Neural progenitor cell (in vitro differentiated cells): Measurements from ENCODE around the gene AGPS.

Experiments
- EZH2phosphoT487 ChIP-seq: fragments of 200-600 bp; sonication (generic); IDR thresholded peaks from 2 replicates; pipeline ENCODE4 v1.6.1; 2017; ENCODE audit warnings: antibody characterized with exemption
- TF ChIP-seq, protein P1 (sequence below): fragments of 200-600 bp; sonication (generic); IDR thresholded peaks from 2 replicates; pipeline ENCODE4 v1.5.1; 2017; ENCODE audit warnings: antibody characterized with exemption, mild to moderate bottlenecking

DNA sequence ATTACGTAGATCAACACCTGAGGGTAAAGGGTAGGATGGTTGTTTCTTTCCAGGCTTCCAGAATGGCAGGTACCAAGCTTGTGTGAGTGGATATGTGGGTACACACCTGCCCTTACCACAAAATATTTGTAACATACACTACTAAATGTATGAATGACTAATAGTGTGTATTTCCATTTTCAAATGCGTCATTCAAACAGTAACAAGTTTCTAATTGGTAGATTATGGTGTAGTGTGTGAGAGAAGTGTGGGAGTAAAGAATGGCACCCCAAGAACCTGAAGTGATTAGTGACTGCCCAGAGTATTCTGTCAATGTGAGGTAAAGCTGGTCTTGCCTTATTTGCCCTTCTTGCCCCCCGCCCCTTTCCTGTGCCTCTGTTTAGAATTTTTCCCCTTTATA is 21.1 kb downstream of the AGPS start:
- TF ChIP-seq, protein P1, sequence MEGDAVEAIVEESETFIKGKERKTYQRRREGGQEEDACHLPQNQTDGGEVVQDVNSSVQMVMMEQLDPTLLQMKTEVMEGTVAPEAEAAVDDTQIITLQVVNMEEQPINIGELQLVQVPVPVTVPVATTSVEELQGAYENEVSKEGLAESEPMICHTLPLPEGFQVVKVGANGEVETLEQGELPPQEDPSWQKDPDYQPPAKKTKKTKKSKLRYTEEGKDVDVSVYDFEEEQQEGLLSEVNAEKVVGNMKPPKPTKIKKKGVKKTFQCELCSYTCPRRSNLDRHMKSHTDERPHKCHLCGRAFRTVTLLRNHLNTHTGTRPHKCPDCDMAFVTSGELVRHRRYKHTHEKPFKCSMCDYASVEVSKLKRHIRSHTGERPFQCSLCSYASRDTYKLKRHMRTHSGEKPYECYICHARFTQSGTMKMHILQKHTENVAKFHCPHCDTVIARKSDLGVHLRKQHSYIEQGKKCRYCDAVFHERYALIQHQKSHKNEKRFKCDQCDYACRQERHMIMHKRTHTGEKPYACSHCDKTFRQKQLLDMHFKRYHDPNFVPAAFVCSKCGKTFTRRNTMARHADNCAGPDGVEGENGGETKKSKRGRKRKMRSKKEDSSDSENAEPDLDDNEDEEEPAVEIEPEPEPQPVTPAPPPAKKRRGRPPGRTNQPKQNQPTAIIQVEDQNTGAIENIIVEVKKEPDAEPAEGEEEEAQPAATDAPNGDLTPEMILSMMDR: no peak
- TF ChIP-seq EZH2phosphoT487: no peak
